HG02763 (cell line): ENCODE measurements around the gene C1QTNF6.

ENCODE experiments used
- ATAC-seq: cut with Tn5 transposase; IDR thresholded peaks from one replicate; pipeline ENCODE4 v1.9.1; 2021; ENCODE audit warnings: mild to moderate bottlenecking, moderate library complexity; ENCODE audit not compliant: unreplicated experiment

Gene C1QTNF6

GRCh38 chr22:37193629-37194191, 5.7 kb upstream of the C1QTNF6 start:
- no peak for ATAC-seq

GRCh38 chr22:37192741-37193140, 4.7 kb upstream of the C1QTNF6 start:
- ATAC-seq = no peak

GRCh38 chr22:37192204-37192603, 4.2 kb upstream of the C1QTNF6 start:
- ATAC-seq = no peak

- ATAC-seq = no peak
These were observed 2.3 kb upstream of the C1QTNF6 start for GRCh38 chr22:37190262-37190780.

GRCh38 chr22:37188901-37189466, 937 bp upstream of the C1QTNF6 start:
- ATAC-seq = no peak

DNA sequence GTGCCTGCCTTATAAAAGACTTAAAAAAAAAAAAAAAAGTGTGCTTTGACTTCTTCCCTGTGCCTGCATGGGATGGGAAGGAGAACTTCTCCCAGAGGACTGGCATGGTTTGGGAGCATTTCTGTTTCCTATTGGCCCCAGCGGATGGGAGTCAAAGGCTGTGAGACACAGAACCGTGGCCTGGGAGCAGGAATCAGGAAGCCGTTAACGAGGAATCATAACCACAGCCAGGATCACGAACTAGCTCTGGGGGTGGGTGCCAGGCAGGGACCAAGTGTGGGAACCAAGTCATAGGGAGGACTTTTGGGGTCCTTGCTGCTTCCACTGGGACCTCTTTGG, 526 bp downstream of the C1QTNF6 start:
- no peak for ATAC-seq

GRCh38 chr22:37186997-37187522, 987 bp downstream of the C1QTNF6 start:
- no peak for ATAC-seq

DNA sequence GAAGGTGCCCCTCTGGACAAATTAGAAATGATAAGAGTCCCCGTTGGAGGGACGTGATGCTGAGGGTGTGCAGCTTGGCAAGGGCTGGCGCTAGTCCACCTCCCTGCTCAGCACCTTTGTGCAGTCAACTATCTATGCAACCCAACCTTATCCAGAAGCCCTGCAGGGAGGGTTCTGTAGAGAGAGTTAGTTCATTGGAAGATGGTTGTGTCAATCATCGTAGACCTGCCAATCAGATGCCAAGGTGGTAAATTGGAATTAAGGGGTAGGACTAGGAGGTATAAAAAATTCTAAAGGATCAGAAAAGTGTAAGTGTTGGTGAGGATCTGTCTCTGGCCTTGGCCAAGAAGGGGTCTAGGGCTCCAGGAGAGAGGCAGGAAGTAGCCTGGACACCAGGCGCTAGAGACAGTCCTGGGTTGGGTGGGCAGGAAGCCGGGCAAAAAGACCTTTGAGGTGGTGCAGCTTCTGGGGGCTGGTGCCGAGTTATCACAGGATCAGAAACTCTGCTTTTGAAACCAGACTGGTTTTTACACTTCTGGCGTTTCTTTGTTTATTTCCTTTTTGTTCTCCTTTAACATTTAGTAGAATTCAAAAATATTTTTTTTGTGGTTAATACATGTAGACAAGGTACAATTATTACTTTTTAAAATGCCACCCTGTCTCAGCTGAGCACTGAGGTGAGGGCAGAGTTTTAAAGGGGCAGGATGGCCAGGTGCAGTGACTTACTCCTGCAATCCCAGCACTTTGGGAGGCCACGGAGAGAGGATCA, 1.6 kb downstream of the C1QTNF6 start:
- ATAC-seq = no peak

- no peak for ATAC-seq
These were observed 2.3 kb downstream of the C1QTNF6 start for GRCh38 chr22:37185646-37186227.

DNA sequence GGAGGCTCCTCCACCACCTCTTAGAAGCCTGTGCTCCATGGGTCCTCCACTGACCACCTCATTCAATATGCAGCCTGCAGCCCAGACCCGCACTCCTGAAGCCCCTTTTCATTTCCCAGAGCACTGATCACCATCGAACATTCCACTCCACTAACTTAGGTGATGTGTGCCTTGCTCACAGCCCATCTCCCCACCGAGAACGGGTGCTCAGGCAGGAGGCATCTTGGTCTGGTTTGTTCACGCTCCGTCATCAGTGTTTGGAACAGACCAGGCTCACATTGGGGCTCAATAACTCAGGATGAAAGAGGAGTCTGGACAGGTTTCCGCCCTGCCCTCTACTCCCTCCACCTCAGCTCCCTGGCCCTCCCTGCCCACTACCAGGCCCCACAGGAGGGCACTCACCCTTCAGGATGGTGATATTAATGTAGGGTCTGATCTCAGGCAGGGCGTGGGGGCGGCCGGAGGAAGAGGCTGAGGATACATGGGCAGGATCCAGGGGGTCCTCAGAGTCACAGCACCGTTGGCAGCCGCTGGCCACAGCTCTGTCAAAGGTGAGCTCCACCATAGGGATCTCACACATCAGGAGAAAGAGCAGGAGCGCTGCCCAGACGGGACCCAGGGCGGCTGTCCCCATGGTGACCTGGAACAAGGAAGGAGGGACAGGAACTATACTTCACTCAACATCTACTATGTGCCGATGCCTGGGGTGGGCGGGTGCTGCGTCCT, 3.1 kb downstream of the C1QTNF6 start:
- no peak for ATAC-seq

GRCh38 chr22:37184380-37184755, 3.7 kb downstream of the C1QTNF6 start:
- no peak for ATAC-seq

GRCh38 chr22:37183432-37184379, 4.3 kb downstream of the C1QTNF6 start:
- ATAC-seq = no peak

DNA sequence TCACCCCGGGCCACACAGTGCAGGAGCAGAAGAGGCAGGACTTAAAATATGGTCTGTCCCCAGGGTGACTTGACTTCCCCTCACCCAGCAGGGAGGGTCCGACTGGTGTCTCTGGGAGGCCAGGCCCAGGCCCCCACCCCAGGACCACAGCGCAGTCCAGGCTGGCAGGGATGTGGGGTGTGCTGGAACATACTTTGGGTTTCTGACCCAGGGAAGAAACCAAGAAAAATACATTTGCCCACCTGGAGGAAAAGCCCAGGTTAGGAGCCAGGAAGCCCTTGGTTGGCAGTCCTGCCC, 5.2 kb downstream of the C1QTNF6 start:
- ATAC-seq = no peak

- no peak for ATAC-seq
These were observed 5.7 kb downstream of the C1QTNF6 start for GRCh38 chr22:37182101-37182948.

DNA sequence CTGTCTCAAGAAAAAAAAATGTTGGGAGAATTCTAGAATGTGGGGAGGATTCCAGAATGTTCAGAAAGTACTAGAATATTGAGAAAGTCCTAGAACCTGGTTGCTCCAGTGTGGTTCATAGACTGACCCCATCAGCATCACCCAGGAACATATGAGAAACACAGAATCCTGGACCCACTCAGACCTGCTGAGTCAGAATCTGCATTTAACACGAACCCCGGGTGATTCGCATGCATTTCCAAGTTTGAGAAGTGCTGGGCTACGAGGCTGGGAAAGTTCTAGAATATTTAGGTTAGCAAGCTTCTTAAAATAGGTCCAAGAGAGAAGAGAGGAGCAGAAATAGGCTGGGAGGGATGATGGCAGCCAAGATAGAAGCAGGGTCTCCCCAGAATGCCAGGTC, 6.4 kb downstream of the C1QTNF6 start:
- ATAC-seq = no peak

- no peak for ATAC-seq
These were observed 7.4 kb downstream of the C1QTNF6 start for GRCh38 chr22:37180531-37181231.

GRCh38 chr22:37179622-37180420, 8.2 kb downstream of the C1QTNF6 start:
- ATAC-seq = no peak

GRCh38 chr22:37179126-37179470, 8.9 kb downstream of the C1QTNF6 start:
- no peak for ATAC-seq
